Mammary epithelial cell (primary cell): ENCODE measurements around the gene IL4R.

Experiments
- EZH2 ChIP-seq: IDR thresholded peaks from 2 replicates; pipeline ENCODE4 v1.6.1; 2012; ENCODE audit warnings: low read length, inconsistent platforms, borderline replicate concordance
- TF ChIP-seq, protein P1 (sequence below), 2 donors: IDR thresholded peaks in 1 of 2; conservative IDR thresholded peaks in 1 of 2; 2 replicates each; pipeline ENCODE4 v1.5.1; 2011 to 2012; ENCODE audit warnings: inconsistent platforms in 2 of 2, low read length in 2 of 2, mild to moderate bottlenecking in 2 of 2, control low read depth in 1 of 2, low read depth in 1 of 2; ENCODE audit not compliant: insufficient read depth in 1 of 2; ENCODE audit errors: extremely low read depth in 1 of 2

- TF ChIP-seq, protein P1, sequence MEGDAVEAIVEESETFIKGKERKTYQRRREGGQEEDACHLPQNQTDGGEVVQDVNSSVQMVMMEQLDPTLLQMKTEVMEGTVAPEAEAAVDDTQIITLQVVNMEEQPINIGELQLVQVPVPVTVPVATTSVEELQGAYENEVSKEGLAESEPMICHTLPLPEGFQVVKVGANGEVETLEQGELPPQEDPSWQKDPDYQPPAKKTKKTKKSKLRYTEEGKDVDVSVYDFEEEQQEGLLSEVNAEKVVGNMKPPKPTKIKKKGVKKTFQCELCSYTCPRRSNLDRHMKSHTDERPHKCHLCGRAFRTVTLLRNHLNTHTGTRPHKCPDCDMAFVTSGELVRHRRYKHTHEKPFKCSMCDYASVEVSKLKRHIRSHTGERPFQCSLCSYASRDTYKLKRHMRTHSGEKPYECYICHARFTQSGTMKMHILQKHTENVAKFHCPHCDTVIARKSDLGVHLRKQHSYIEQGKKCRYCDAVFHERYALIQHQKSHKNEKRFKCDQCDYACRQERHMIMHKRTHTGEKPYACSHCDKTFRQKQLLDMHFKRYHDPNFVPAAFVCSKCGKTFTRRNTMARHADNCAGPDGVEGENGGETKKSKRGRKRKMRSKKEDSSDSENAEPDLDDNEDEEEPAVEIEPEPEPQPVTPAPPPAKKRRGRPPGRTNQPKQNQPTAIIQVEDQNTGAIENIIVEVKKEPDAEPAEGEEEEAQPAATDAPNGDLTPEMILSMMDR (conservative IDR thresholded peaks at IDR 0.05 in 1 of 2, IDR thresholded peaks at IDR 0.05 in 1 of 2; ENCODE audit: extremely low read depth in 1 of 2, insufficient read depth in 1 of 2, low read depth in 1 of 2, low read length in 2 of 2) = no peak
- no peak for TF ChIP-seq EZH2
Measured at GRCh38 chr16:27304881-27305745, 8.7 kb upstream of the IL4R start.
